CD8-positive, alpha-beta memory T cell (primary cell): Measurements from ENCODE around the gene IFITM10. TPM values are rescaled to one million over a fixed set of nuclear protein-coding genes. Genes with fewer than 3 reads are reported as not detected.

Experiments
- CTCF ChIA-PET: fragments of 350-600 bp; sonication (Branson Sonifier 250); formaldehyde crosslinking; loops from one replicate; lab custom pipeline; 2021; ENCODE audit warnings: antibody characterized with exemption; lab: Charles Lee
- POLR2A ChIA-PET: fragments of 350-600 bp; sonication (Branson Sonifier 250); formaldehyde crosslinking; loops from one replicate; lab custom pipeline; 2021; ENCODE audit warnings: antibody characterized with exemption; lab: Charles Lee
- DNase-seq, 5 donors: peaks; one replicate each; pipeline versions ENCODE4 v3.0.0 to v3.0.0-alpha.2; 2020 to 2022; ENCODE audit warnings: mixed read lengths in 1 of 5
- H3K27ac ChIP-seq: one replicate; pipeline ENCODE4 v1.7.0; 2013; ENCODE audit warnings: low read depth, mild to moderate bottlenecking, low read length, moderate library complexity
- H3K27me3 ChIP-seq: 2 replicates; pipeline ENCODE4 v1.7.0; 2013; ENCODE audit warnings: low read length, mild to moderate bottlenecking; ENCODE audit not compliant: insufficient read depth, poor library complexity, severe bottlenecking
- H3K36me3 ChIP-seq: 2 replicates; pipeline ENCODE4 v1.7.0; 2013; ENCODE audit warnings: mild to moderate bottlenecking, low read length, moderate library complexity; ENCODE audit not compliant: insufficient read depth
- H3K4me1 ChIP-seq: 2 replicates; pipeline ENCODE4 v1.7.0; 2013; ENCODE audit warnings: mild to moderate bottlenecking, low read length, moderate library complexity; ENCODE audit not compliant: insufficient read depth
- H3K4me3 ChIP-seq: 2 replicates; pipeline ENCODE4 v1.7.0; 2013; ENCODE audit warnings: mild to moderate bottlenecking, low read length
- H3K9me3 ChIP-seq: 2 replicates; pipeline ENCODE4 v1.7.0; 2013; ENCODE audit warnings: mild to moderate bottlenecking, low read length
- H3K27ac Mint-ChIP-seq, 8 donors: one replicate each; pipeline ENCODE4 v1.8.0; 2020 to 2021; ENCODE audit warnings: mixed read lengths in 8 of 8, mild to moderate bottlenecking in 6 of 8, inconsistent platforms in 3 of 8, moderate library complexity in 3 of 8
- H3K27me3 Mint-ChIP-seq, 2 donors: one replicate each; pipeline ENCODE4 v1.8.0; 2020 to 2021; ENCODE audit warnings: mixed read lengths in 2 of 2, mild to moderate bottlenecking in 1 of 2, moderate library complexity in 1 of 2
- H3K36me3 Mint-ChIP-seq, 3 donors: one replicate each; pipeline ENCODE4 v1.8.0; 2020 to 2021; ENCODE audit warnings: mixed read lengths in 3 of 3, inconsistent platforms in 1 of 3, mild to moderate bottlenecking in 1 of 3
- H3K4me1 Mint-ChIP-seq, 3 donors: one replicate each; pipeline ENCODE4 v1.8.0; 2020 to 2021; ENCODE audit warnings: mixed read lengths in 3 of 3, inconsistent platforms in 1 of 3, mild to moderate bottlenecking in 1 of 3
- H3K4me3 Mint-ChIP-seq, 7 donors: one replicate each; pipeline ENCODE4 v1.8.0; 2020 to 2021; ENCODE audit warnings: mixed read lengths in 7 of 7, mild to moderate bottlenecking in 6 of 7, moderate library complexity in 4 of 7, inconsistent platforms in 2 of 7
- H3K9me3 Mint-ChIP-seq, 5 donors: one replicate each; pipeline ENCODE4 v1.8.0; 2020 to 2022; ENCODE audit warnings: mixed read lengths in 5 of 5, mild to moderate bottlenecking in 3 of 5, moderate library complexity in 2 of 5, inconsistent platforms in 1 of 5
- polyA plus RNA-seq: library from polyadenylated mRNA; unstranded; fragments of 300-500 nt; fragmentation: Illumina TruSeq; gene quantifications from one replicate; pipeline ENCODE4 v1.2.3, GENCODE V29; 2021
- total RNA-seq, 2 experiments: library from RNA; stranded (reverse); gene quantifications; one replicate each; pipeline ENCODE4 v1.2.3, GENCODE V29; 2021

Gene IFITM10
- total and polyA plus RNA-seq, 3 experiments from 2014 or later, result 0.10 to 0.95 (median 0.39) TPM

DNA sequence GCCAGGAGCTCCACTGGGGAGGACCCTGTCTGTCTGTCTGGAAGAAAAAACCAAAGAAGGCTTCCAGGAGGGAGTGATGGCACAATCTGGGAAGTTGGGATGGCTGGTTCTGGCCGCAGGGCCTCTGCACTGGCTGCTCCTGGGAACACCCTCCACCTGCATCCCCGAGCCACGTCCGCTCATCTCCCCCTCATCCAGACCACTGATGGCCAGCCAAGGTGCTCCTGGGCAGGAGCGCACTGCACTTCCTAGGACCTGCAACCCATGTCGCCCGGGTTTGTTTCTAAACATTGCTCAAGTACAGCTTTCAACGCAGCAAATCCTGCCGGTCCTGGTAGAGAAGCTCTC lies 4.9 kb upstream of the IFITM10 start:
- peak overlapping the region in 5 of 7 donors; percentile 7 to 58 (median 29) for H3K4me3 Mint-ChIP-seq
- H3K4me1 Mint-ChIP-seq, result peaks cover 43 to 64% (median 53%) of the 10 kb centered on the region in 3 donors
- peaks cover 3% of the 10 kb centered on the region in 2 donors for H3K27me3 Mint-ChIP-seq
- no peaks in the 10 kb centered on the region for H3K9me3 ChIP-seq
- H3K9me3 Mint-ChIP-seq, result no peaks in the 10 kb centered on the region
- H3K4me1 ChIP-seq, result peaks cover 67% of the 10 kb centered on the region
- H3K36me3 Mint-ChIP-seq, result peaks cover 0 to 49% (median 5%) of the 10 kb centered on the region in 3 donors
- no peak overlapping the region for H3K27ac ChIP-seq
- no peak for DNase-seq
- H3K4me3 ChIP-seq, result peak overlapping the region; percentile 1
- POLR2A ChIA-PET, result interaction anchor here (0.6 kb wide), 1 partner anchor 17 kb away, joined by 4 read pairs; no protein-coding TSS in a partner anchor
- H3K27ac Mint-ChIP-seq, result peak overlapping the region in 1 of 8 donors; percentile 71
- CTCF ChIA-PET, result interaction anchor here (1.3 kb wide), 1 partner anchor 78 kb away, joined by 3 read pairs; no protein-coding TSS in a partner anchor
- no peaks in the 10 kb centered on the region for H3K36me3 ChIP-seq
- peaks cover under 1% of the 10 kb centered on the region for H3K27me3 ChIP-seq

DNA sequence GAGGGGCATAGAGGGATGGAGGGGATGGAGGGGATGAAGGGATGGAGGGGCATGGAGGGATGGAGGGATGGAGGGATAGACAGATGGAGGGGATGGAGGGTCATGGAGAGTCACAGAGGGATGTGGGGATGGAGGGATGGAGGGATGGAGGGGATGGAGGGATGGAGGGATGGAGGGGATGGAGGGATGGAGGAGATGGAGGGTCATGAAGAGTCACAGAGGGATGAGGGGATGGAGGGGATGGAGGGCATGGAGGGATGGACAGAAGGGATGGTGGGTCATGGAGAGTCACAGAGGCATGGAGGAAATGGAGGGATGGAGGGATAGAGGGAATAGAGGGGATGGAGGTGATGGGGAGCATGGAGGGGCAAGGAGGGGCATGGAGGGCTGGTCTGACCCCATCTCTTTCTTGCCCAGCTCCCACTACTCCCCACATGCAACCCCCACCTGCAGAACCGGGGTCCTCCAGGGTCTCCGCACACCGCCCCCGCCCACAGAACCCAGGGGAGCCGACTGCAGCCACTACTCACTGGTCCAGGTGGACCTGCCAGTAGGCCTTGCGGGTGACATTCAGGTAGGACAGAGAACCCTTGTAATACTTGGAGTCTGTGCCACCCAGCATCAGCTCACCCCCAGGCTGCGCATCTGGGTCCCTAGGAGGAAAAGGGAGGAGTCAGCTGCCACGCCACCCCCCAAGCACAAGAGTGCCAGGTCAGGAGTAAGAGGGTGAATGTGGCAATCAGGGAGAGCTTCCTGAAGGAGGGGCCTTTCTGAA lies 4.2 kb upstream of the IFITM10 start:
- POLR2A ChIA-PET, result interaction anchor here (0.6 kb wide), 1 partner anchor 18 kb away, joined by 4 read pairs; no protein-coding TSS in a partner anchor
- no peaks in the 10 kb centered on the region for H3K9me3 ChIP-seq
- DNase-seq, result no peak
- Mint-ChIP-seq H3K4me3 (peak overlapping the region in 1 of 7 donors; percentile 48), H3K4me1 (peaks cover 43 to 64% (median 54%) of the 10 kb centered on the region in 3 donors), H3K36me3 (peaks cover 0 to 46% (median 5%) of the 10 kb centered on the region in 3 donors), H3K9me3 (no peaks in the 10 kb centered on the region), H3K27me3 (peaks cover 11% of the 10 kb centered on the region in 2 donors), H3K27ac (no peak overlapping the region)
- H3K4me3 ChIP-seq, result no peak overlapping the region
- no peak overlapping the region for H3K27ac ChIP-seq
- peaks cover 6% of the 10 kb centered on the region for H3K27me3 ChIP-seq
- H3K36me3 ChIP-seq, result no peaks in the 10 kb centered on the region
- CTCF ChIA-PET, result interaction anchor here (1.3 kb wide), 1 partner anchor 79 kb away, joined by 3 read pairs; no protein-coding TSS in a partner anchor
- peaks cover 66% of the 10 kb centered on the region for H3K4me1 ChIP-seq

DNA sequence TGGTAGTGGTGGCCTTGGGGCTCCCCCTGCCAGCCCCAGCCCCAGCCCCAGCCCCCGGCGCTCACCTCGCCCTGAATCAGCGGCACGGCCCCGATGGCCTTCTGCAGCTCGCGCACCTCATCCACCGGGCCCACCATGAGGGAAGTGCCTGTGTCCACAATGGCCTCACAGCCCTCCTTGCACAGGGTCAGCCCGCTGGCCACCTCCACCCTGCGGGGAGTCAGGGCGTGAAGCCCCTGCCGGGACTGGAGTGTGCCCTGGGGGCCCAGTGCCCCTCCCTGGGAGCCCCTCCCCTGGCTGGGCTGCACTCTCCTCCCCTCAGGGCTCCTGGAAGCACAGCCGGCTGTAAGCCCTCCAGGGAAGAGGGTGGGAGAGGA lies 3.5 kb upstream of the IFITM10 start:
- H3K4me3 ChIP-seq, result no peak overlapping the region
- peaks cover 0 to 45% (median 5%) of the 10 kb centered on the region in 3 donors for H3K36me3 Mint-ChIP-seq
- DNase-seq, result no peak
- peaks cover 12% of the 10 kb centered on the region in 2 donors for H3K27me3 Mint-ChIP-seq
- no peaks in the 10 kb centered on the region for H3K36me3 ChIP-seq
- POLR2A ChIA-PET, result no interaction called here
- H3K4me1 ChIP-seq, result peaks cover 63% of the 10 kb centered on the region
- CTCF ChIA-PET, result no interaction called here
- peaks cover 43 to 61% (median 52%) of the 10 kb centered on the region in 3 donors for H3K4me1 Mint-ChIP-seq
- peaks cover 6% of the 10 kb centered on the region for H3K27me3 ChIP-seq
- peak overlapping the region in 1 of 8 donors; percentile 54 for H3K27ac Mint-ChIP-seq
- no peak overlapping the region for H3K27ac ChIP-seq
- no peak overlapping the region for H3K4me3 Mint-ChIP-seq
- no peaks in the 10 kb centered on the region for H3K9me3 Mint-ChIP-seq
- H3K9me3 ChIP-seq, result no peaks in the 10 kb centered on the region

DNA sequence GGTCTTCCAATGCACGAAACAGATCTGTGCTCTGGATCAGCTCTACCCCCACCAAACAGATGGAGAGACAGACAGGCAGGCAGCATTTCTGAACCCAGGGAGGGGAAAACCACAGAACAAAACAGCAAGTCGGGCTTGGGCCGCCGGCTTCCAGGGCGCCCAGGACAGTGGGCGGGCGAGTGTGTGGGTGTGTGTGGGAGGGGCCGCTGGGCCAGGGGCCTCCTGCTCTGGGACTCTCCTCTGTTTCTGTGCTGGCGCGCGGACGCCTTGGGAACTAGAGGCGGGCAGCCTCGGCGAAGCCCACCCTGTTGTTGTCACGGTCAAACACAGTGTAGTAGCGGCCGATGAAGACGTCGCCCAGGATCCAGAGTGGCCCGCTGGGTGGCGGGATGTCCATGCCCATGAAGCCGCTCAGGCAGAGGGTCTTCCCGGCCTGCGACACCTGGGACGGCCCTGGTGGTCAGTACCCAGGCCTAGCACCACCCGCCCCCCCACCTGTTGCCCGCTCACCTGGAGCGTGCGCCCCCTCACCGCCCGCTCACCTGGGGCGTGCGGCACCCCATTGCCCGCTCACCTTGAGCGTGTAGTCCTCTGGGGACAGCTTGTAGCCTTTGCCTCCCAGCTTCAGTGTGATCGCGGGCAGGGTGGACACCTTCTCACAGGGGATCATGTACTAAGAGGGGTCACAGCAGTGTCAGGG lies 3.0 kb upstream of the IFITM10 start:
- peak overlapping the region in 1 of 8 donors; percentile 54 for H3K27ac Mint-ChIP-seq
- H3K27me3 Mint-ChIP-seq, result peaks cover 12% of the 10 kb centered on the region in 2 donors
- no peak for DNase-seq
- Histone ChIP-seq H3K36me3 (no peaks in the 10 kb centered on the region), H3K4me1 (peaks cover 58% of the 10 kb centered on the region), H3K27me3 (peaks cover 6% of the 10 kb centered on the region), H3K27ac (no peak overlapping the region), H3K9me3 (no peaks in the 10 kb centered on the region), H3K4me3 (no peak overlapping the region)
- ChIA-PET CTCF (no interaction called here), POLR2A (no interaction called here)
- peaks cover 40 to 58% (median 47%) of the 10 kb centered on the region in 3 donors for H3K4me1 Mint-ChIP-seq
- H3K9me3 Mint-ChIP-seq, result no peaks in the 10 kb centered on the region
- H3K36me3 Mint-ChIP-seq, result peaks cover 0 to 44% (median 5%) of the 10 kb centered on the region in 3 donors
- H3K4me3 Mint-ChIP-seq, result no peak overlapping the region

DNA sequence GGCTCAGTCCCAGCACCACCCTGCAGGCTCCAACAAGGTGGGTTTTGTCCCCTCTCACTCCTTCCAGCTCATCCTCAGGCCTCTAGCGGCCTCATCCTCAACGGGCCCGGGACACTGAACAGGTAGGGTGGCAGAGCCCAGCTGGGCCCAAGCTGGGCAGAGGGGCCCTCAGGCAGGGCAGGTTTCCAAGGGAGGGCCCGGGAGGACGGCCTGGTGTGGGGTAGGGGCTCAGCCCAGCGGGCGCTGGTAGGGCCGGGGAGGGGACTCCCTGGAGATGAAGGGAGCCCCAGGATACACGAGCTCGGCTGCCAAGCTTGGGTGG lies 2.5 kb upstream of the IFITM10 start:
- Histone ChIP-seq H3K9me3 (no peaks in the 10 kb centered on the region), H3K4me1 (peaks cover 53% of the 10 kb centered on the region), H3K27ac (no peak overlapping the region), H3K36me3 (no peaks in the 10 kb centered on the region), H3K27me3 (peaks cover 6% of the 10 kb centered on the region), H3K4me3 (no peak overlapping the region)
- H3K36me3 Mint-ChIP-seq, result peaks cover 0 to 44% (median 5%) of the 10 kb centered on the region in 3 donors
- no peak overlapping the region for H3K4me3 Mint-ChIP-seq
- ChIA-PET POLR2A (no interaction called here), CTCF (no interaction called here)
- no peaks in the 10 kb centered on the region for H3K9me3 Mint-ChIP-seq
- H3K27me3 Mint-ChIP-seq, result peaks cover 12% of the 10 kb centered on the region in 2 donors
- H3K27ac Mint-ChIP-seq, result no peak overlapping the region
- no peak for DNase-seq
- peaks cover 38 to 56% (median 45%) of the 10 kb centered on the region in 3 donors for H3K4me1 Mint-ChIP-seq

DNA sequence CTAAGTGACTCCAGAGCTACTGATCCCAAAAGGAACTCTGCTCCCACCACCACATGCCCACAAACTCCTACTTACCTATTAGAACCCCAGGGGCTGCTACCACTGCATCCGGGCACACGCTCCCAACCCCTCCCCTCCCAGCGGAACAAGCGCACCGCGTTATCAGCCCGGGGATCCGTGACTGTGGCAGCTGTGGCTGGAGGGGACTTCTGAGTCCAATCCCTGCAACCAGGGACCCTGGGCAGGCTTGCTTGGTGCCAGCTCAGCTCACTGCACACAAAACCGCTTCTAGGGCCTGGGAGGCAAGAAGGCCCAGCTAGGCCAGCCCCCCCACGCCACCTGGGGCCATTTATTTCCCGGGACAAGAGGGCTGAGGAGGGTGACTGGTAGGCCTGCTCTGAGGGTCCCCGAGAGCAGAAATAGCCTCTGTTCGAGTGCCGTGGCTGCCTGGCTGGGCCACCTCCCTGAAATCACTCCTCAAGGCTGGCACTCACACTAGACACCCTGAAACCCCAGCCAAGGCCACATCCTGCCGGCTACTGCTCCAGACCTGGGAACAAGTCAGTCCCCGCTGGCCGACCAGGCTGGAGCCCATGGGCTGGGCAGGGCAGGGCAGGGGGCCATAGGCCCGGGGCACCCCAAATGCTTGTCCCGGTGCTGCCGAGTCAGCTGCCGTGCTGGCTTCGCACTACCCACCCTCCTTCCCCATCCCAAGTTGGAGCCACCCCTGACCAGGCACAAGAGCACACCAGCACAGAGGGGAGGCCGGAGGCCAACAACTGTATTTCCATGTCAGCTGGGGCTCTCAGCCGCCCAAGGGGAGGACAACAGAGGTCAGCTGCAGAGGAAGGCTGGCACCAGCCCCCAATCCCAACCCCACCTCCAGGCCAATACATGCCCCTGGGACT lies 1.9 kb upstream of the IFITM10 start:
- POLR2A ChIA-PET, result no interaction called here
- Mint-ChIP-seq H3K27me3 (peaks cover 12% of the 10 kb centered on the region in 2 donors), H3K4me1 (peaks cover 32 to 50% (median 39%) of the 10 kb centered on the region in 3 donors), H3K36me3 (peaks cover 0 to 40% (median 5%) of the 10 kb centered on the region in 3 donors), H3K9me3 (no peaks in the 10 kb centered on the region), H3K27ac (peak overlapping the region in 1 of 8 donors; percentile 21), H3K4me3 (no peak overlapping the region)
- DNase-seq, result no peak
- Histone ChIP-seq H3K9me3 (no peaks in the 10 kb centered on the region), H3K36me3 (no peaks in the 10 kb centered on the region), H3K27me3 (peaks cover 6% of the 10 kb centered on the region), H3K4me1 (peaks cover 46% of the 10 kb centered on the region), H3K27ac (no peak overlapping the region), H3K4me3 (no peak overlapping the region)
- CTCF ChIA-PET, result interaction anchor here (1.8 kb wide), 1 partner anchor 58 kb away, joined by 5 read pairs; no protein-coding TSS in a partner anchor

DNA sequence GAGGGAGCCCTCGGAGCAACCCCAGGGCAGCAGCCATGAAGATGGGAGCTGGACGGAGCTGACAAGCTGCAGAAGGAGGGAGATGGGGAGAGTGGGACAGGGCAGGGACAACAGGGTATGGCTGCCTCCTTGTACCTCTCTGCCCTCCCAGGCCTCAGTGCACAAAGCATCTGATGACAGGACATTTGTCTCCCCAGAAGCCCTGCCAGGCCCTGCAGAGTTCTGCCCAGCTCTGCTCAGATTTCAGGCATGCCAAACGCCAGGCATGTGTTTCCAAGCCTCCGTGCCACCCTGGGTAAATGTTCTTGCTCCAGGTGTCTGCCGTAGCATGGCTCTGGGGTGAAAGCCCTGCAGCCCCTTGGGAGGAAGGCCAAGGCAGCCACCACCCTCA lies 1.1 kb upstream of the IFITM10 start:
- POLR2A ChIA-PET, result interaction anchor here (0.6 kb wide), 1 partner anchor 35 kb away, joined by 4 read pairs; no protein-coding TSS in a partner anchor
- CTCF ChIA-PET, result interaction anchor here (1.8 kb wide), 1 partner anchor 57 kb away, joined by 5 read pairs; no protein-coding TSS in a partner anchor
- no peak for DNase-seq
- no peaks in the 10 kb centered on the region for H3K9me3 ChIP-seq
- no peak overlapping the region for H3K27ac ChIP-seq
- H3K4me3 Mint-ChIP-seq, result no peak overlapping the region
- peaks cover 12% of the 10 kb centered on the region in 2 donors for H3K27me3 Mint-ChIP-seq
- no peak overlapping the region for H3K4me3 ChIP-seq
- peaks cover 26 to 43% (median 33%) of the 10 kb centered on the region in 3 donors for H3K4me1 Mint-ChIP-seq
- H3K36me3 ChIP-seq, result no peaks in the 10 kb centered on the region
- no peaks in the 10 kb centered on the region for H3K9me3 Mint-ChIP-seq
- H3K27ac Mint-ChIP-seq, result no peak overlapping the region
- peaks cover 6% of the 10 kb centered on the region for H3K27me3 ChIP-seq
- H3K4me1 ChIP-seq, result peaks cover 39% of the 10 kb centered on the region
- peaks cover 0 to 34% (median 5%) of the 10 kb centered on the region in 3 donors for H3K36me3 Mint-ChIP-seq
